AG04450 (cell line): ENCODE results near the gene RASL11A. TPM values are rescaled to one million over a fixed set of nuclear protein-coding genes. Genes with fewer than 3 reads are reported as not detected.
"Not testable (repeated sequence)": the region's sequence is repeated elsewhere in the genome, so short reads cannot be mapped to it uniquely, and the experiment has no call there.

Source experiments
- CTCF ChIA-PET: fragments of 300-600, 350-600 bp; formaldehyde crosslinking; extraction: SDS; loops from one replicate; lab custom pipeline; 2022; ENCODE audit warnings: antibody characterized with exemption, inconsistent platforms; lab: Charles Lee
- POLR2A ChIA-PET: fragments of 350-600 bp; formaldehyde crosslinking; extraction: SDS; loops from one replicate; lab custom pipeline; 2021; ENCODE audit warnings: antibody characterized with exemption, inconsistent platforms; lab: Yijun Ruan, JAX
- DNase-seq: peaks from one replicate; pipeline ENCODE4 v3.0.0-alpha.2; 2011; ENCODE audit warnings: low read depth, low spot score
- H3K27ac ChIP-seq: one replicate; pipeline ENCODE4 v1.5.1; 2012; ENCODE audit warnings: low read depth, low read length, control low read depth
- H3K27me3 ChIP-seq: one replicate; pipeline ENCODE4 v1.6.0; 2012; ENCODE audit warnings: low read length; ENCODE audit not compliant: control insufficient read depth, insufficient read depth
- H3K4me3 ChIP-seq: 2 replicates; pipeline ENCODE4 v1.5.1; 2011; ENCODE audit warnings: mild to moderate bottlenecking, low read depth, low read length, control low read depth
- H3K9me3 ChIP-seq: 2 replicates; pipeline ENCODE4 v1.5.1; 2012; ENCODE audit warnings: low read length; ENCODE audit not compliant: control insufficient read depth, insufficient read depth
- polyA minus RNA-seq: library from RNA; depleted of rRNA, polyadenylated mRNA; stranded (reverse); fragments of >200 nt; gene quantifications from 2 replicates; pipeline ENCODE4 v1.2.3, GENCODE V29; 2011; rRNA and poly(A)+ RNA removed
- polyA plus RNA-seq: library from polyadenylated mRNA; depleted of rRNA; stranded (reverse); fragments of >200 nt; gene quantifications from 2 replicates; pipeline ENCODE4 v1.2.3, GENCODE V29; 2011; rRNA removed
- TF ChIP-seq, protein P1 (sequence below): IDR thresholded peaks from 2 replicates; pipeline ENCODE4 v1.5.1; 2011; ENCODE audit warnings: low read depth, low read length, control low read depth, inconsistent platforms

RASL11A gene, protein sequence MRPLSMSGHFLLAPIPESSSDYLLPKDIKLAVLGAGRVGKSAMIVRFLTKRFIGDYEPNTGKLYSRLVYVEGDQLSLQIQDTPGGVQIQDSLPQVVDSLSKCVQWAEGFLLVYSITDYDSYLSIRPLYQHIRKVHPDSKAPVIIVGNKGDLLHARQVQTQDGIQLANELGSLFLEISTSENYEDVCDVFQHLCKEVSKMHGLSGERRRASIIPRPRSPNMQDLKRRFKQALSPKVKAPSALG
- 13.5 and 14.4 TPM in 2 replicates for polyA plus RNA-seq
- 51.9 and 70.2 TPM in 2 replicates for polyA minus RNA-seq

DNA sequence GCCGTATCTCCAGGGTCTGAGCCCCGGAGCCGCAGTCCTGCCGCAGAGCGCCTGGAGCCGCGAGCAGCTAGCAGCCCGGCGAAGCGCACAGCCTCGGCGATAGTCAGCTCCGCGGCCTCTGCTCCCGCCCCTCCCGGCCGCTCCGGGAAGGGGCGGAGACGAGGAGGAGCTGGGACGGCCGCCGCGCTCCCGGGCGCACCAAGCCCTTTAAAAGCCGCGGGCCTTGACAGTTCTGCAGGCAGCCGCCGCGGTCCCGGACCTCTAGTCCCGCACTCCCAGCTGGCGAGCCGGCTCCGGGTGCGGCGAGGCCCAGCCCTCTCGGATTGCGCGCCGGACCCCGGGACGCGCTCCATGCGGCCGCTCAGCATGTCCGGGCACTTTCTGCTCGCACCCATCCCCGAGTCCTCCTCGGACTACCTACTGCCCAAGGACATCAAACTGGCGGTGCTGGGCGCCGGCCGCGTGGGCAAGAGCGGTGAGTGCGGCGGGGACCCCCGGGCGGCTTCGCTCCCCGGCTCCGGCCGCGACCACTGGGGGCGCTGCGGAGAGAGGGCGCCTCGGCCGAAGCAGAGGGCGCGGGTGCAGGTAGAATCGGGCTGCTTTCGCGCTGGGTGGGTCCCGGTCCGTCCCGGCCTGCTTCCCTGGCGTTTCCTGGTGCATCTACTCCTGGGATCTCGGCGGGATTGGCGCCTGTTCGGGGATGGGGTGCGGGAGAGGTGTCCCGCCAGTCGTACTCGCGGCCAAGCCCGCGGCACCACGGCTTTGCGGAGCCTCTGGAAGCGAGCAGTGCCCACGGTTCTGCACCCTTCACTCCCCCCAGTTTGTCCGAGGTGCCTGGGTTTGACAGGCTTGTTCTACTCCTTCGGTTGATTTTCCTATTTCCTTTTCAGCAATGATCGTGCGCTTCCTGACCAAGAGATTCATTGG is at the start of gene RASL11A:
Gene RASL11A, plus strand, starts transcription at position 237 of the 927 bp plus-strand sequence. Its CDS starts 115 bp downstream, at position 352.
- CTCF ChIA-PET = interaction anchor here (0.7 to 2.0 kb wide), 12 partner anchors 10 to 286 kb away, joined by 3 to 14 read pairs (median 3); partner anchors contain the start of gene RPL21
- DNase-seq = peak; percentile 82
- POLR2A ChIA-PET = interaction anchor here (0.5 to 1.6 kb wide), 20 partner anchors 12 to 299 kb away, joined by 3 to 12 read pairs (median 3); partner anchors contain the start of gene RPL21
- H3K4me3 ChIP-seq = peak within 1 kb of the TSS; percentile 84
- H3K27ac ChIP-seq = peak within 1 kb of the TSS; percentile 73
- no peaks in the 10 kb centered on the region for H3K9me3 ChIP-seq
- TF ChIP-seq, protein P1, sequence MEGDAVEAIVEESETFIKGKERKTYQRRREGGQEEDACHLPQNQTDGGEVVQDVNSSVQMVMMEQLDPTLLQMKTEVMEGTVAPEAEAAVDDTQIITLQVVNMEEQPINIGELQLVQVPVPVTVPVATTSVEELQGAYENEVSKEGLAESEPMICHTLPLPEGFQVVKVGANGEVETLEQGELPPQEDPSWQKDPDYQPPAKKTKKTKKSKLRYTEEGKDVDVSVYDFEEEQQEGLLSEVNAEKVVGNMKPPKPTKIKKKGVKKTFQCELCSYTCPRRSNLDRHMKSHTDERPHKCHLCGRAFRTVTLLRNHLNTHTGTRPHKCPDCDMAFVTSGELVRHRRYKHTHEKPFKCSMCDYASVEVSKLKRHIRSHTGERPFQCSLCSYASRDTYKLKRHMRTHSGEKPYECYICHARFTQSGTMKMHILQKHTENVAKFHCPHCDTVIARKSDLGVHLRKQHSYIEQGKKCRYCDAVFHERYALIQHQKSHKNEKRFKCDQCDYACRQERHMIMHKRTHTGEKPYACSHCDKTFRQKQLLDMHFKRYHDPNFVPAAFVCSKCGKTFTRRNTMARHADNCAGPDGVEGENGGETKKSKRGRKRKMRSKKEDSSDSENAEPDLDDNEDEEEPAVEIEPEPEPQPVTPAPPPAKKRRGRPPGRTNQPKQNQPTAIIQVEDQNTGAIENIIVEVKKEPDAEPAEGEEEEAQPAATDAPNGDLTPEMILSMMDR = peak; percentile 73
- H3K27me3 ChIP-seq = peaks cover 3% of the 10 kb centered on the region

DNA sequence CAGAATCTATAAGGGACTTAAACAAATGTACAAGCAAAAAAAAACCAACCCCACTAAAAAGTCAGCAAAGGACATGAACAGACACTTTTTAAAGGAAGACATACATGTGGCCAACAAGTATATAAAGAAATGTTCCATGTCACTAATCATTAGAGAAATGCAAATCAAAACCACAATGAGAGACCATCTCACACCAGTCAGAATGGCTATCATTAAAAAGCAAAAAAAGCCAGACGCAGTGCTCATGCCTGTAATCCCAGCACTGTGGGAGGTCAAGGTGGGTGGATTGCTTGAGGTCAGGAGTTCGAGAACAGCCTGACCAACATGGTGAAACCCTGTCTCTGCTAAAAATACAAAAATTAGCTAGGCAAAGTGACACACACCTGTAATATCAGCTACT is 48.5 kb upstream of the RASL11A start:
- CTCF ChIA-PET = not testable (repeated sequence)

DNA sequence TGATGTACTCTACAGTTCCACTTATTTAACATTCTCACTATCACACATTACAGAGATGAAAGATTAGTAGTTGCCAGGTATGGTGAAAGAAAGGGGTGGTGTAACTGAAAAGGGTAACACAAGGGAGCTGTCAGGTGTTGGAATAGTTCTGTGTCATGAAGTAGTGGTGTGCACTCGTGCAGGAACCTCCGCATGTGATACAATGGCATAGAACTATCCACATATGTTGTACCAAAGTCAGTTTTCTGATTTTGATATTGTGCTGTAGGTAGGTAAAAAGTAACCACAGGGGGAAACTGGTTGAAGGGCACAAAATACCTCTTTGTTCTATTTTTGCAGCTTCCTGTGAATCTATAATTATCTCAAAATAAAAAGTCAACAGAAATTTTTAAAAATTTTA is 43.6 kb upstream of the RASL11A start:
- no peak for DNase-seq
- POLR2A ChIA-PET = no interaction called here
- Histone ChIP-seq H3K4me3 (no peak overlapping the region), H3K9me3 (no peaks in the 10 kb centered on the region; the same call in 1 of the 2 replicates), H3K27me3 (peaks cover 2% of the 10 kb centered on the region), H3K27ac (no peak overlapping the region)
- CTCF ChIA-PET = interaction anchor here (0.6 to 0.7 kb wide), 2 partner anchors 22 to 242 kb away, joined by 3 to 8 read pairs; no protein-coding TSS in a partner anchor
- TF ChIP-seq, protein P1 = no peak

More for the DNA sequence above, 48.5 kb upstream of the RASL11A start:
- POLR2A ChIA-PET, H3K27me3 ChIP-seq, H3K4me3 ChIP-seq, H3K27ac ChIP-seq, DNase-seq: not testable (repeated sequence)
- H3K9me3 ChIP-seq = peaks cover 11% of the 10 kb centered on the region

DNA sequence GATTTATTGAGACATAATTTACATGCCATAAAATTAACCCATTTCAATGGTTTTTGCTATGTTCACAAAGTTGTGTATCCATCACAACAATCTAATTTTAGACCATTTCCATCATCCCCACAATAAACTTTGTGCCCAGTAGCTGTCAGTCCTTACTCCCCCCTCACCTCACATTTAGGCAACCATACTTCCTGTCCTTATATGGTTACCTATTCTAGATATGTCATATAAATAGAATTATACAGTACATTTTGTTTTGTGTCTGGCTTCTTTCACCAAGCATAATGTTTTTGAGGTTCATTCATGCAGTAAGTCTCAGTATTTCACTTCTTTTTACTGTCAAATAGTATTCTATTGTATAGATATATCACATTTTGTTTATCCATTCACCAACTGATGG is 42.5 kb upstream of the RASL11A start:
- peaks cover 2% of the 10 kb centered on the region for H3K27me3 ChIP-seq
- ChIA-PET CTCF (no interaction called here), POLR2A (no interaction called here)
- H3K4me3 ChIP-seq = no peak overlapping the region
- no peak for DNase-seq
- TF ChIP-seq, protein P1 = no peak
- no peak overlapping the region for H3K27ac ChIP-seq
- H3K9me3 ChIP-seq = peaks cover 3% of the 10 kb centered on the region

DNA sequence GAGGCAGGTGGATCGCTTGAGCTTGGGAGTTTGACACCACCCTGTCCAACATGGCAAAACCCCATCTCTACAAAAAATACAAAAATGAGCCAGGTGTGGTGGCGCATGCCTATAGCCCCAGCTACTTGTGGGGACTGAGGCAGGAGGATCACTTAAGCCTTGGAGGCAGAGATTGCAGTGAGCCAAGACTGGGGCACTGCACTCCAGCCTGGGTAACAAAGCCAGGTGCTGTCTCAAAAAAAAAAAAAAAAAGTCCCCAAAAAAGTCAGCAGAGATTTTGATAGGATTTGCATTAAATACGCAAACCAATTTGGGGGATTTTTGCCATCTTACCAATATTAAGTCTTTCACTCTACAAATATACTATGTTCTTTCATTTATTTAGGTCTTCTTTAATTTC is 41.0 kb upstream of the RASL11A start:
- DNase-seq = no peak
- Histone ChIP-seq H3K4me3 (no peak overlapping the region), H3K27me3 (peaks cover 2% of the 10 kb centered on the region), H3K27ac (no peak overlapping the region), H3K9me3 (peaks cover 3% of the 10 kb centered on the region; the same call in 1 of the 2 replicates)
- ChIA-PET POLR2A (no interaction called here), CTCF (no interaction called here)
- TF ChIP-seq, protein P1 = no peak
